Measurements from ENCODE around the gene EMID1.

EMID1 gene

GRCh38 chr22:29300467-29300806, 94.7 kb downstream of the EMID1 start:
- TF ChIP-seq CTCF (IDR thresholded peaks at IDR 0.05; ENCODE audit: low read depth, low read length), result no peak

GRCh38 chr22:29300807-29301601, 95.3 kb downstream of the EMID1 start:
- no peak for TF ChIP-seq CTCF (IDR thresholded peaks at IDR 0.05; ENCODE audit: low read depth, low read length)
- H3K4me3 ChIP-seq (ENCODE audit: low read depth, low read length), result no peak overlapping the region

More at GRCh38 chr22:29300467-29300806, 94.7 kb downstream of the EMID1 start:
- H3K4me3 ChIP-seq (ENCODE audit: low read depth, low read length), result no peak overlapping the region

GRCh38 chr22:29301716-29302401, 96.2 kb downstream of the EMID1 start:
- no peak overlapping the region for H3K4me3 ChIP-seq (ENCODE audit: low read depth, low read length)
- TF ChIP-seq CTCF (IDR thresholded peaks at IDR 0.05; ENCODE audit: low read depth, low read length), result no peak

- no peak overlapping the region for H3K4me3 ChIP-seq (ENCODE audit: low read depth, low read length)
- no peak for TF ChIP-seq CTCF (IDR thresholded peaks at IDR 0.05; ENCODE audit: low read depth, low read length)
Measured at GRCh38 chr22:29302402-29302680, 96.6 kb downstream of the EMID1 start.

GRCh38 chr22:29302681-29303465, 97.2 kb downstream of the EMID1 start:
- no peak overlapping the region for H3K4me3 ChIP-seq (ENCODE audit: low read depth, low read length)
- TF ChIP-seq CTCF (IDR thresholded peaks at IDR 0.05; ENCODE audit: low read depth, low read length), result no peak

- no peak overlapping the region for H3K4me3 ChIP-seq (ENCODE audit: low read depth, low read length)
- TF ChIP-seq CTCF (IDR thresholded peaks at IDR 0.05; ENCODE audit: low read depth, low read length), result no peak
Measured at GRCh38 chr22:29305836-29306174, 100.1 kb downstream of the EMID1 start.

Measured in WI38 (cell line).